Gastrocnemius medialis (tissue), 4 donors: ENCODE results near the gene SAMD4A. TPM values are rescaled to one million over a fixed set of nuclear protein-coding genes. Genes with fewer than 3 reads are reported as not detected.

Experiments
- ATAC-seq, 2 donors: fragments of 150-250 bp; one replicate each; pipeline ENCODE4 v1.9.1; 2016
- DNase-seq, 2 donors: peaks; one replicate each; pipeline ENCODE4 v3.0.0-alpha.2; 2019
- H3K27ac ChIP-seq, 4 donors: fragments of 200-600 bp; sonication (generic); 1 replicate in 1 of 4; 2 replicates in 3 of 4; pipeline ENCODE4 v1.5.1; 2016 to 2018; ENCODE audit warnings: mild to moderate bottlenecking in 2 of 4, moderate library complexity in 1 of 4
- H3K27me3 ChIP-seq, 3 donors: fragments of 200-600 bp; sonication (generic) in 2 of 3; 1 replicate in 1 of 3; 2 replicates in 2 of 3; pipeline versions ENCODE4 v1.5.1 to v1.6.0; 2016 to 2019; ENCODE audit warnings: mild to moderate bottlenecking in 1 of 3, moderate library complexity in 1 of 3
- H3K36me3 ChIP-seq, 2 donors: fragments of 200-600 bp; sonication (generic) in 1 of 2; one replicate each; pipeline ENCODE4 v1.5.1; 2017 to 2018
- H3K4me1 ChIP-seq, 2 donors: fragments of 200-600 bp; sonication (generic) in 1 of 2; one replicate each; pipeline ENCODE4 v1.5.1; 2016 to 2017; ENCODE audit warnings: mild to moderate bottlenecking in 2 of 2
- H3K4me3 ChIP-seq, 4 donors: fragments of 200-600 bp; sonication (generic) in 3 of 4; 1 replicate in 1 of 4; 2 replicates in 3 of 4; pipeline ENCODE4 v1.5.1; 2016 to 2019; ENCODE audit warnings: mild to moderate bottlenecking in 2 of 4
- H3K9me3 ChIP-seq, 3 donors: fragments of 200-600 bp; sonication (generic) in 2 of 3; 1 replicate in 1 of 3; 2 replicates in 2 of 3; pipeline ENCODE4 v1.5.1; 2016 to 2019
- CTCF ChIP-seq, 5 experiments: fragments of 450-650 bp in 3 of 5; fragments of 200-600 bp in 2 of 5; sonication (generic) in 2 of 5; IDR thresholded peaks in 4 of 5; conservative IDR thresholded peaks in 1 of 5; 1 replicate in 4 of 5; 2 replicates in 1 of 5; pipeline ENCODE4 v1.5.1; 2016 to 2019; ENCODE audit warnings: antibody characterized with exemption in 5 of 5, mild to moderate bottlenecking in 3 of 5, moderate library complexity in 3 of 5
- POLR2A ChIP-seq, 2 donors: fragments of 450-650 bp; IDR thresholded peaks; one replicate each; pipeline ENCODE4 v1.6.1; 2017; ENCODE audit warnings: antibody characterized with exemption in 2 of 2, mild to moderate bottlenecking in 2 of 2, moderate library complexity in 2 of 2
- in situ Hi-C, 4 donors: fragments of 200-750 bp; cut with MboI; loops; one replicate each; pipeline versions ENCODE4 v1.15.0 to v1.8.0; 2017; ENCODE audit warnings: low sequenced_read_pairs in 4 of 4
- intact Hi-C: fragments of 100-400 bp; cut with DNase I; formaldehyde crosslinking; loops from one replicate; pipeline ENCODE4 v1.15.1; 2023; ENCODE audit warnings: low total_unique reads
- total RNA-seq, 4 donors: library from RNA; depleted of rRNA; stranded (reverse); fragments of >200 nt; gene quantifications; one replicate each; pipeline versions ENCODE4 v1.1.0 to v1.2.3, GENCODE V29; 2016

SAMD4A gene
- total RNA-seq, 4 donors from 2014 or later: 26.4 to 48.0 (median 42.2) TPM

DNA sequence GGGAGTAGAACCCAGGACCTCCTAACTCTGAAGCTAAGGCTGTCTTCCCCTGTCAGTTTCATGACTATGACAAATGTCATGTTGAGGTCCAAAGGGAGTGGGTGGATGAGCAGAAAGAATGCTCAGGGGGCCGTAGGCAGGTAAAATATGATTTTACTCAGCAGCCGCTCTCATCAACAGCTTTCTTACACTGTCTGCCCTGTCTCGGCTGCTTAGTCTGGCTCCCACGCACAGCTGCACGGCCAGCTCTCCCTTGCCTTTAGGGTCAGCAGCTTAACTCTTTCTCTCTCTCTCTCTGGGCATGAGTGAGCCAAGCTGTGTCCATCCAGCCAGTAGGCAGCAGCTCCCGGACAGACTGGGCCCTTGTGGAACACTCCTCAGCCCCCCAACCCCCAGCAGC lies 240.5 kb downstream of the SAMD4A start:
- Histone ChIP-seq H3K36me3 (no peaks in the 10 kb centered on the region), H3K9me3 (no peaks in the 10 kb centered on the region), H3K27ac (no peak overlapping the region), H3K27me3 (no peaks in the 10 kb centered on the region), H3K4me3 (no peak overlapping the region), H3K4me1 (peaks cover 0 to 5% of the 10 kb centered on the region in 2 donors)
- intact Hi-C loops: loop anchor here (5.0 kb wide), 1 partner anchor 35 kb away; no protein-coding TSS in a partner anchor
- TF ChIP-seq CTCF (IDR thresholded peaks at IDR 0.05 in 4 of 5, conservative IDR thresholded peaks at IDR 0.05 in 1 of 5) (no peak), POLR2A (IDR thresholded peaks at IDR 0.05) (no peak)
- in situ Hi-C loops: loop anchor here in 1 of 4 donors (10.0 kb wide), 1 partner anchor 253 kb away; no protein-coding TSS in a partner anchor
- ATAC-seq (no peak), DNase-seq (no peak)

- Histone ChIP-seq H3K4me1 (peaks cover 0 to 5% of the 10 kb centered on the region in 2 donors), H3K4me3 (no peak overlapping the region), H3K27ac (no peak overlapping the region), H3K9me3 (no peaks in the 10 kb centered on the region), H3K36me3 (no peaks in the 10 kb centered on the region), H3K27me3 (no peaks in the 10 kb centered on the region)
- intact Hi-C loops (loop anchor here (5.0 kb wide), 1 partner anchor 36 kb away; no protein-coding TSS in a partner anchor), in situ Hi-C loops (loop anchor here in 1 of 4 donors (10.0 kb wide), 1 partner anchor 253 kb away; no protein-coding TSS in a partner anchor)
- TF ChIP-seq CTCF (IDR thresholded peaks at IDR 0.05 in 4 of 5, conservative IDR thresholded peaks at IDR 0.05 in 1 of 5): no peak
- TF ChIP-seq POLR2A (IDR thresholded peaks at IDR 0.05): no peak
- DNase-seq (no peak), ATAC-seq (no peak)
Observed at GRCh38 chr14:54807881-54808280, 241.0 kb downstream of the SAMD4A start.

DNA sequence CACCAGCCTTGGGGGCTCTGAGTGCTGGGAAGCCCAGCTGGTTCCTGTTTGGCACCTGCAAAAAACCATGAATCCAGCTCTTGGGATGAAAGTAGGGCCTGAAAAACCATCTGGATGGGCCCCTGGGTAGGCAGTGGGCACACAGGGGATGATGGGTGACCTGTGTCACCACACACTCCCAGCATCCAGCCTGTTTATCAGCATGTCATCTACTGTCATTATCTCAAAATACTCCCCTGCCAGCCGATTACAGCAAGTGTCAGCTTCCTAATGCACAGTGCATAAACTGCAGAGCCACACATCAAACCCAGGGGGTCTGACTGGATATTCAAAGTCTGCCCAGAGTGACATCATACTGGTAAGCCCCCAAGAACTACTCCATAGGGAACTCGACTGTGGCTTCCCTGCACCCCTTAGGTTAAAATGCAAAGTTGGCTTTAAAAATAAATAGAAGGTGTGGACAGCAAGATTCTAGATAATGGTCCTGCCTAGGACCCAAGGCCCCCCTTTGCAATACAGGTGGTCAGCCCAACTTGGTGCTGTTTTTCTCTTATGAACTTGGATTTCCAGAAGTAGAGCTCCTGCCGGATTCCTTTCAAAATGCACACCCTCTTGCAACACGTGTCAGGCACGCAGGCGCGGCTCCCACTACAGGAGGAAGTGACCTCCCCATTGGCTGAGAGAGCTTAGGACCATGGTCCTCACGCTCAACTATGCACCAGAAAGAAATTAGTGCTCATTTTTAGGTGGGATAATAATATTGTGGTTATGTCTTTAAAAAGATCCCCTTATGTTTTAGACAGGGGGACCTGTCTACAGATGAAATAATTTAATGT lies 241.6 kb downstream of the SAMD4A start:
- no peak overlapping the region for H3K4me3 ChIP-seq
- no peak for ATAC-seq
- H3K4me1 ChIP-seq: peaks cover 0 to 5% of the 10 kb centered on the region in 2 donors
- H3K27ac ChIP-seq: no peak overlapping the region
- H3K9me3 ChIP-seq: no peaks in the 10 kb centered on the region
- TF ChIP-seq CTCF (IDR thresholded peaks at IDR 0.05 in 4 of 5, conservative IDR thresholded peaks at IDR 0.05 in 1 of 5) (no peak), POLR2A (IDR thresholded peaks at IDR 0.05) (no peak)
- in situ Hi-C loops: loop anchor here in 1 of 4 donors (10.0 kb wide), 1 partner anchor 254 kb away; no protein-coding TSS in a partner anchor
- no peaks in the 10 kb centered on the region for H3K27me3 ChIP-seq
- no peaks in the 10 kb centered on the region for H3K36me3 ChIP-seq
- no peak for DNase-seq
- intact Hi-C loops: loop anchor here (5.0 kb wide), 1 partner anchor 36 kb away; no protein-coding TSS in a partner anchor

DNA sequence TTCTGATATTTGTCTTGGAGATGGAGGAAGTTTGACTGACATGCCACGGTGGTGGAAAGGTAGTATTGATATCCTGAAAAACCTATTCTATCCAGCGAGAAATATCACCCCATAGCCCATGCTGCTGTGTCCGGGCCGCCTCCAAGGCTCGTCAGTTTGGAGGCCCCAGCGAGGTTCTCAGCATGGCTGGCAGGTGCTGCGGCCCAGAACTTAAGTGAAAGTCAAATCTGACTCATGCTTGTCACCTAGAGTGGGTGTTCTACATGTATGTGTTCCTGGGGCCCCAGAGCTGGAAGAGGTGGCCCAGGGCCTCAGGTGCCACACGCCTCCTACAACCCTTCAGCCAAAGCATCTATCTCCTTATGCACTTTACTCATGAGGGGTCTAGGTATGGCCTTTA lies 242.8 kb downstream of the SAMD4A start:
- intact Hi-C loops: loop anchor here (5.0 kb wide), 1 partner anchor 37 kb away; no protein-coding TSS in a partner anchor
- DNase-seq: no peak
- in situ Hi-C loops: loop anchor here in 2 of 4 donors (10.0 kb wide), 1 partner anchor 255 kb away; no protein-coding TSS in a partner anchor

More for the DNA sequence above, 242.8 kb downstream of the SAMD4A start:
- Histone ChIP-seq H3K27me3 (no peaks in the 10 kb centered on the region), H3K4me1 (peaks cover 0 to 5% of the 10 kb centered on the region in 2 donors), H3K36me3 (no peaks in the 10 kb centered on the region), H3K9me3 (no peaks in the 10 kb centered on the region), H3K4me3 (no peak overlapping the region), H3K27ac (no peak overlapping the region)
- no peak for ATAC-seq
- no peak for TF ChIP-seq POLR2A (IDR thresholded peaks at IDR 0.05)
- TF ChIP-seq CTCF (IDR thresholded peaks at IDR 0.05 in 4 of 5, conservative IDR thresholded peaks at IDR 0.05 in 1 of 5): no peak
